Measurements from ENCODE around the gene SMIM33. TPM values are rescaled to one million over a fixed set of nuclear protein-coding genes. Genes with fewer than 3 reads are reported as not detected.
A peak's percentile ranks its signal among the peaks of the same experiment; 100 is the strongest.

Gene SMIM33
- total and polyA plus RNA-seq, 10 of the 15 experiments (the other 5 are each of a cell fraction or from before 2014, with no cell fraction given): 0.03 to 0.25 (median 0.07) TPM; not detected in 4

- no peaks in the 10 kb centered on the region; the same call in 1 of the 3 replicates for H3K9me3 ChIP-seq (replicated peaks; ENCODE audit: control insufficient read depth, insufficient read depth, low read length)
- peak overlapping the region; percentile 41; the same call in 1 of the 2 replicates for H3K9ac ChIP-seq (ENCODE audit: control insufficient read depth, insufficient read depth, low read length)
- SMC1A ChIA-PET (ENCODE audit: uncharacterized antibody, unreplicated experiment): interaction anchor here (1.1 to 7.7 kb wide), 8 partner anchors 9 to 65 kb away, joined by 4 to 86 read pairs (median 5); partner anchors contain the start of genes DNAJC18 and ECSCR
- in situ Hi-C loops (cut with MboI): no loop called here
- CTCF ChIA-PET: interaction anchor here (1.0 to 4.3 kb wide), 6 partner anchors 9 to 65 kb away, joined by 3 to 21 read pairs (median 4); partner anchors contain the start of genes DNAJC18, MZB1 and STING1
- POLR2A ChIA-PET: interaction anchor here (1.2 to 4.5 kb wide), 5 partner anchors 9 to 65 kb away, joined by 3 to 32 read pairs (median 9); partner anchors contain the start of gene DNAJC18
- no peaks in the 10 kb centered on the region for H3K27me3 ChIP-seq (replicated peaks in 1 of 2; ENCODE audit: control insufficient read depth in 2 of 2, insufficient read depth in 2 of 2, low read length in 1 of 2)
- H3K4me3 ChIP-seq: no peak overlapping the region
- RAD21 ChIA-PET (ENCODE audit: unreplicated experiment): interaction anchor here (0.7 to 2.5 kb wide), 9 partner anchors 9 to 85 kb away, joined by 3 to 23 read pairs (median 5); partner anchors contain the start of genes DNAJC18 and ECSCR
- no peaks in the 10 kb centered on the region for H3K36me3 ChIP-seq (ENCODE audit: control insufficient read depth in 2 of 2, insufficient read depth in 2 of 2, low read length in 1 of 2)
- intact Hi-C loops (cut with micrococcal nuclease; ENCODE audit: unreplicated experiment): loop anchor here (1.0 to 2.0 kb wide), 2 partner anchors 8 to 42 kb away; partner anchors contain the start of genes DNAJC18 and SPATA24
- 9% methylated on average over 5 of the region's 5 CpGs for WGBS (ENCODE audit: insufficient coverage, insufficient replicate concordance, low lambda C conversion rate, missing lambda C conversion rate)
- peak; percentile 87 for DNase-seq (ENCODE audit: low read depth, low spot score)
- no peaks in the 10 kb centered on the region for H4K20me1 ChIP-seq (ENCODE audit: control insufficient read depth, insufficient read depth)
- peak; percentile 85 for ATAC-seq
- H2AFZ ChIP-seq (ENCODE audit: control insufficient read depth, low read depth, low read length): no peak overlapping the region
- H3K4me1 ChIP-seq (ENCODE audit: control insufficient read depth, insufficient read depth, low read length): peaks cover 29% of the 10 kb centered on the region
- H3K79me2 ChIP-seq (ENCODE audit: control insufficient read depth, insufficient read depth, low read length): no peaks in the 10 kb centered on the region
- peak; percentile 27 for FAIRE-seq
- H3K4me2 ChIP-seq (ENCODE audit: control insufficient read depth, insufficient read depth): peak overlapping the region; percentile 39
- peak overlapping the region; percentile 68 for H3K27ac ChIP-seq (ENCODE audit: control insufficient read depth, insufficient read depth)
- TSS peak; percentile 80 for BruUV-seq (replicated peaks)
- TF ChIP-seq, protein P1, sequence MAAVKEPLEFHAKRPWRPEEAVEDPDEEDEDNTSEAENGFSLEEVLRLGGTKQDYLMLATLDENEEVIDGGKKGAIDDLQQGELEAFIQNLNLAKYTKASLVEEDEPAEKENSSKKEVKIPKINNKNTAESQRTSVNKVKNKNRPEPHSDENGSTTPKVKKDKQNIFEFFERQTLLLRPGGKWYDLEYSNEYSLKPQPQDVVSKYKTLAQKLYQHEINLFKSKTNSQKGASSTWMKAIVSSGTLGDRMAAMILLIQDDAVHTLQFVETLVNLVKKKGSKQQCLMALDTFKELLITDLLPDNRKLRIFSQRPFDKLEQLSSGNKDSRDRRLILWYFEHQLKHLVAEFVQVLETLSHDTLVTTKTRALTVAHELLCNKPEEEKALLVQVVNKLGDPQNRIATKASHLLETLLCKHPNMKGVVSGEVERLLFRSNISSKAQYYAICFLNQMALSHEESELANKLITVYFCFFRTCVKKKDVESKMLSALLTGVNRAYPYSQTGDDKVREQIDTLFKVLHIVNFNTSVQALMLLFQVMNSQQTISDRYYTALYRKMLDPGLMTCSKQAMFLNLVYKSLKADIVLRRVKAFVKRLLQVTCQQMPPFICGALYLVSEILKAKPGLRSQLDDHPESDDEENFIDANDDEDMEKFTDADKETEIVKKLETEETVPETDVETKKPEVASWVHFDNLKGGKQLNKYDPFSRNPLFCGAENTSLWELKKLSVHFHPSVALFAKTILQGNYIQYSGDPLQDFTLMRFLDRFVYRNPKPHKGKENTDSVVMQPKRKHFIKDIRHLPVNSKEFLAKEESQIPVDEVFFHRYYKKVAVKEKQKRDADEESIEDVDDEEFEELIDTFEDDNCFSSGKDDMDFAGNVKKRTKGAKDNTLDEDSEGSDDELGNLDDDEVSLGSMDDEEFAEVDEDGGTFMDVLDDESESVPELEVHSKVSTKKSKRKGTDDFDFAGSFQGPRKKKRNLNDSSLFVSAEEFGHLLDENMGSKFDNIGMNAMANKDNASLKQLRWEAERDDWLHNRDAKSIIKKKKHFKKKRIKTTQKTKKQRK (IDR thresholded peaks at IDR 0.05; ENCODE audit: low read depth, low read length): no peak
- TF ChIP-seq ETV6 (conservative IDR thresholded peaks at IDR 0.05 in 1 of 2, IDR thresholded peaks at IDR 0.05 in 1 of 2; ENCODE audit: borderline replicate concordance in 1 of 2, low read depth in 1 of 2) (peak in 1 of 2 experiments; percentile 85; a peak in 1 of 4 replicates), FOS (IDR thresholded peaks at IDR 0.05; ENCODE audit: borderline replicate concordance, extremely low read depth, insufficient read length) (no peak), SMAD5 (IDR thresholded peaks at IDR 0.05; ENCODE audit: low read depth) (no peak), YY1 (IDR thresholded peaks at IDR 0.05; ENCODE audit: low read depth, low read length) (no peak), YBX1 (IDR thresholded peaks at IDR 0.05) (no peak), CBFB (IDR thresholded peaks at IDR 0.05; ENCODE audit: low read depth) (peak; percentile 52), ATF3 (IDR thresholded peaks at IDR 0.05; ENCODE audit: borderline replicate concordance, extremely low read depth, low read depth, low read length) (no peak), SUPT20H (IDR thresholded peaks at IDR 0.05; ENCODE audit: borderline replicate concordance, control insufficient read depth, low read depth, low read length) (no peak), RUNX3 (IDR thresholded peaks at IDR 0.05; ENCODE audit: low read length) (peak; percentile 98), GATAD2B (conservative IDR thresholded peaks at IDR 0.05; ENCODE audit: low read depth) (peak; percentile 74; the same call in 1 of the 2 replicates), EED (IDR thresholded peaks at IDR 0.05; ENCODE audit: low read depth) (peak; percentile 99), MYC (IDR thresholded peaks at IDR 0.05; ENCODE audit: insufficient read depth, insufficient read length, insufficient replicate concordance, low read length, severe bottlenecking) (no peak), TAF1 (IDR thresholded peaks at IDR 0.05; ENCODE audit: borderline replicate concordance, low read depth, low read length) (0 out of 2 replicates have a peak, but pooled peaks have one; percentile 1), CHD1 (IDR thresholded peaks at IDR 0.05; ENCODE audit: low read depth, low read length) (no peak)
- TF ChIP-seq, protein P2, sequence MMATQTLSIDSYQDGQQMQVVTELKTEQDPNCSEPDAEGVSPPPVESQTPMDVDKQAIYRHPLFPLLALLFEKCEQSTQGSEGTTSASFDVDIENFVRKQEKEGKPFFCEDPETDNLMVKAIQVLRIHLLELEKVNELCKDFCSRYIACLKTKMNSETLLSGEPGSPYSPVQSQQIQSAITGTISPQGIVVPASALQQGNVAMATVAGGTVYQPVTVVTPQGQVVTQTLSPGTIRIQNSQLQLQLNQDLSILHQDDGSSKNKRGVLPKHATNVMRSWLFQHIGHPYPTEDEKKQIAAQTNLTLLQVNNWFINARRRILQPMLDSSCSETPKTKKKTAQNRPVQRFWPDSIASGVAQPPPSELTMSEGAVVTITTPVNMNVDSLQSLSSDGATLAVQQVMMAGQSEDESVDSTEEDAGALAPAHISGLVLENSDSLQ (IDR thresholded peaks at IDR 0.05): peak; percentile 35; the same call in 1 of the 2 replicates
These were observed 23.6 kb upstream of the SMIM33 start for GRCh38 chr5:139446956-139447779.

Measured in GM12878 (cell line).